A673 (cell line): ENCODE measurements around the gene FURIN. TPM values are rescaled to one million over a fixed set of nuclear protein-coding genes. Genes with fewer than 3 reads are reported as not detected.

ENCODE experiments used
- BruUV-seq: library from RNA; stranded (reverse); fragments of 400-500 nt; replicated peaks from 2 replicates; lab custom pipeline; 2021; lab: Mats Ljungman, UMichigan
- CTCF ChIA-PET: fragments of 300-600 bp; sonication (Branson Sonifier 250); formaldehyde crosslinking; loops from one replicate; lab custom pipeline; 2022; ENCODE audit warnings: antibody characterized with exemption; lab: Charles Lee
- POLR2A ChIA-PET: fragments of 300-600 bp; sonication (Branson Sonifier 250); formaldehyde crosslinking; loops from one replicate; lab custom pipeline; 2022; ENCODE audit warnings: antibody characterized with exemption; ENCODE audit not compliant: low non-redundant PET; lab: Charles Lee
- DNase-seq: peaks from one replicate; pipeline ENCODE4 v3.0.0-alpha.2; 2015; ENCODE audit warnings: low spot score
- H3K27ac ChIP-seq: fragments of 200-600 bp; sonication (generic); 2 replicates; pipeline ENCODE4 v1.5.1; 2016; ENCODE audit warnings: mixed run types, low read depth, mild to moderate bottlenecking, mixed read lengths, antibody characterized with exemption, low read length; ENCODE audit not compliant: poor library complexity, severe bottlenecking
- H3K27me3 ChIP-seq: fragments of 200-600 bp; sonication (generic); replicated peaks from 2 replicates; pipeline ENCODE4 v1.6.1; 2017; ENCODE audit warnings: mixed run types, low read depth, mild to moderate bottlenecking, mixed read lengths, antibody characterized with exemption, low read length; ENCODE audit not compliant: insufficient read depth, poor library complexity
- H3K36me3 ChIP-seq: fragments of 200-600 bp; sonication (generic); 2 replicates; pipeline ENCODE4 v1.6.1; 2016; ENCODE audit warnings: mixed run types, mild to moderate bottlenecking, mixed read lengths, antibody characterized with exemption, low read length; ENCODE audit not compliant: insufficient read depth, poor library complexity, severe bottlenecking
- H3K4me1 ChIP-seq: fragments of 200-600 bp; sonication (generic); 2 replicates; pipeline ENCODE4 v1.6.1; 2017; ENCODE audit warnings: mixed run types, mild to moderate bottlenecking, mixed read lengths, antibody characterized with exemption, low read length; ENCODE audit not compliant: insufficient read depth, poor library complexity, severe bottlenecking
- H3K4me3 ChIP-seq: fragments of 200-600 bp; sonication (generic); 2 replicates; pipeline ENCODE4 v1.5.1; 2016; ENCODE audit warnings: low read depth, mixed run types, mild to moderate bottlenecking, mixed read lengths, low read length; ENCODE audit not compliant: poor library complexity, severe bottlenecking
- H3K9me3 ChIP-seq: fragments of 200-600 bp; sonication (generic); 2 replicates; pipeline ENCODE4 v1.6.1; 2016; ENCODE audit warnings: mixed run types, low read depth, mild to moderate bottlenecking, mixed read lengths, antibody characterized with exemption, low read length; ENCODE audit not compliant: poor library complexity, severe bottlenecking
- EZH2 ChIP-seq: fragments of 200-600 bp; sonication (generic); IDR thresholded peaks from 2 replicates; pipeline ENCODE4 v1.6.1; 2017; ENCODE audit warnings: borderline replicate concordance, low read depth, mild to moderate bottlenecking, mixed read lengths, antibody characterized with exemption, low read length; ENCODE audit not compliant: poor library complexity, severe bottlenecking
- intact Hi-C: fragments of 100-400 bp; cut with micrococcal nuclease; formaldehyde crosslinking; loops from one replicate; pipeline ENCODE4 v1.10.0; 2022; ENCODE audit not compliant: unreplicated experiment
- total RNA-seq: library from RNA; stranded (reverse); gene quantifications from 2 replicates; pipeline ENCODE4 v1.2.3, GENCODE V29; 2021
- TF ChIP-seq, protein P1 (sequence below): fragments of 300-800, 200-600 bp; sonication (generic); conservative IDR thresholded peaks from 2 replicates; pipeline ENCODE4 v1.5.1; 2017; ENCODE audit warnings: low read depth, mild to moderate bottlenecking, antibody characterized with exemption, low read length, moderate library complexity, mixed read lengths

FURIN gene
- total RNA-seq, 1 experiment from 2014 or later, result 63.4 TPM

- ChIA-PET POLR2A (no interaction called here), CTCF (interaction anchor here (0.5 to 0.6 kb wide), 2 partner anchors 236 to 281 kb away, joined by 3 read pairs; no protein-coding TSS in a partner anchor)
- Histone ChIP-seq H3K27me3 (no peaks in the 10 kb centered on the region), H3K27ac (peak within 1 kb of the TSS; percentile 42), H3K36me3 (peaks cover 21% of the 10 kb centered on the region), H3K9me3 (no peaks in the 10 kb centered on the region), H3K4me3 (no peak within 1 kb of the TSS), H3K4me1 (no peaks in the 10 kb centered on the region)
- no TSS peak for BruUV-seq
- intact Hi-C loops, result no loop called here
- DNase-seq, result no peak
- TF ChIP-seq, protein P1, sequence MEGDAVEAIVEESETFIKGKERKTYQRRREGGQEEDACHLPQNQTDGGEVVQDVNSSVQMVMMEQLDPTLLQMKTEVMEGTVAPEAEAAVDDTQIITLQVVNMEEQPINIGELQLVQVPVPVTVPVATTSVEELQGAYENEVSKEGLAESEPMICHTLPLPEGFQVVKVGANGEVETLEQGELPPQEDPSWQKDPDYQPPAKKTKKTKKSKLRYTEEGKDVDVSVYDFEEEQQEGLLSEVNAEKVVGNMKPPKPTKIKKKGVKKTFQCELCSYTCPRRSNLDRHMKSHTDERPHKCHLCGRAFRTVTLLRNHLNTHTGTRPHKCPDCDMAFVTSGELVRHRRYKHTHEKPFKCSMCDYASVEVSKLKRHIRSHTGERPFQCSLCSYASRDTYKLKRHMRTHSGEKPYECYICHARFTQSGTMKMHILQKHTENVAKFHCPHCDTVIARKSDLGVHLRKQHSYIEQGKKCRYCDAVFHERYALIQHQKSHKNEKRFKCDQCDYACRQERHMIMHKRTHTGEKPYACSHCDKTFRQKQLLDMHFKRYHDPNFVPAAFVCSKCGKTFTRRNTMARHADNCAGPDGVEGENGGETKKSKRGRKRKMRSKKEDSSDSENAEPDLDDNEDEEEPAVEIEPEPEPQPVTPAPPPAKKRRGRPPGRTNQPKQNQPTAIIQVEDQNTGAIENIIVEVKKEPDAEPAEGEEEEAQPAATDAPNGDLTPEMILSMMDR, result no peak
- TF ChIP-seq EZH2, result no peak
Observed at GRCh38 chr15:90883976-90884718, 15.8 kb downstream of the FURIN start, which contains the start of gene FES. TSS of gene FES (plus strand) at chr15:90884504. CDS start at chr15:90885046, 542 bp downstream.

DNA sequence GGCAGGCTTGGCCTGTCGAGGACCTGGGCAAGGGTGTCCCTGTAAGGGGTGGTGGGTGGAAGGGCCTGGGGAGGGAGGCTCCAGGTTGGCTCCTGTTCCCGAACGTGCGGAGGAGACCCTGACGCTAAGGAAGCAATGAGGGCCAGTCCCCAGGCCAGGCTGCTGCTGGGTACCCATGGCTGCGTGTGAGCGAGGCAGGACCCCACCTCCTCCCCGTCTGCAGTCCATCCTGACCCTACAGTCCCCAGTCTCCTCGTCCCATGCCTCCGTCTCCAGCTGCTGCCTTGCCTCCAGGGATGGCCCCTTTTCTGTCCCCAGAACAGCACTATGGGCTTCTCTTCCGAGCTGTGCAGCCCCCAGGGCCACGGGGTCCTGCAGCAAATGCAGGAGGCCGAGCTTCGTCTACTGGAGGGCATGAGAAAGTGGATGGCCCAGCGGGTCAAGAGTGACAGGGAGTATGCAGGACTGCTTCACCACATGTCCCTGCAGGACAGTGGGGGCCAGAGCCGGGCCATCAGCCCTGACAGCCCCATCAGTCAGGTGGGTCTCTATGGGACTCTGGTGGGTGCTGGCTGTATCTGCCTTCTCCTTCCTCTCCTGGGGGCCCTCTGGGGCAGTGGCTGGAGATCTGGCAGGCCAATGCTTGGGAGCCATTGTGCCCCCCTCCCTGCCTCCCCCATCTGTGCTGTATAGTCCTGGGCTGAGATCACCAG is 16.5 kb downstream of the FURIN start:
- no peak overlapping the region for H3K27ac ChIP-seq
- CTCF ChIA-PET, result interaction anchor here (0.5 to 2.5 kb wide), 5 partner anchors 10 to 565 kb away, joined by 3 to 17 read pairs (median 3); no protein-coding TSS in a partner anchor
- no peaks in the 10 kb centered on the region for H3K27me3 ChIP-seq
- intact Hi-C loops, result loop anchor here (5.0 kb wide), 2 partner anchors 178 to 398 kb away; no protein-coding TSS in a partner anchor
- H3K4me1 ChIP-seq, result no peaks in the 10 kb centered on the region
- no peaks in the 10 kb centered on the region for H3K9me3 ChIP-seq
- TF ChIP-seq, protein P1, result no peak
- TF ChIP-seq EZH2, result no peak
- POLR2A ChIA-PET, result no interaction called here
- no peak for DNase-seq
- no peak overlapping the region for H3K4me3 ChIP-seq
- peaks cover 16% of the 10 kb centered on the region for H3K36me3 ChIP-seq
- BruUV-seq, result no TSS peak

DNA sequence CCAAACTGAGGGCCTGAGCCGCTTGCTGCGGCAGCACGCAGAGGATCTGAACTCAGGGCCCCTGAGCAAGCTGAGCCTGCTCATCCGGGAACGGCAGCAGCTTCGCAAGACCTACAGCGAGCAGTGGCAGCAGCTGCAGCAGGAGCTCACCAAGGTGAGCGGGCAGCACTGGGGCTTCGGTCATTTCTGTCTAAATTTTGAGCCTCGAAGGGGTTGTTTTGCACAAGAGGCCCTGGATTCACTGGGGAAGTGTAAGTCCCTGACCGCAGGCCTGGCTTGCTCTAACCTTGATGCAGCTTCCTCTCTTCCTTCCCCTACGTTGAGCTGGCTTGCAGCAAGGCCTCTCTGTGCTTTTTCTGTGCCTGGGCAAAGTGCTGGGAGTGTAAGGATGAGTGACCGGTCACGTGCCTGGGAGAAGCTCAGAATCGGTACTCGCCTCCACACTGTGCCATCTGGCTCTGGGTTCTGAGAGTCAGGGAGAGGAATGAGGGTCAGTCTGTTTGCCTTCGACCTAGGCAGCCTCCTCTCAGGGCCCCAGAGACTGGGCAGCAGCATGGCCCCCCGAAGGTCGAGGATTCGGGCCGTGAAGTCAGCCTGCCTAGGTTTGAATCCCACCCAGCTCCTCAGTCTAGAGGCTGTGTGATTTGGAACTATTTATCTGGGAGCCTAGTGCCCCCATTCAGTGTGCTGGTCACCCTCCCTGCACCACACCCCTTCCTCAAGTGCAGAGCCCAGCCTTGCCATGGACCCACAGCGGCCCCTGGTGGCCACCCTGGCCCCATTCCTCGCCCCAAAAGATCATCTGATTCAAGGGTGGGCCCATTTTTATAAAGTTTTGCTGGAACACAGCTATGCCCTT is 17.3 kb downstream of the FURIN start:
- BruUV-seq, result no TSS peak
- H3K4me1 ChIP-seq, result no peaks in the 10 kb centered on the region
- no peak overlapping the region for H3K27ac ChIP-seq
- TF ChIP-seq, protein P1, result peak; percentile 98
- no peak for TF ChIP-seq EZH2
- no peak overlapping the region for H3K4me3 ChIP-seq
- no peaks in the 10 kb centered on the region for H3K9me3 ChIP-seq
- CTCF ChIA-PET, result interaction anchor here (0.5 to 2.5 kb wide), 10 partner anchors 10 to 968 kb away, joined by 3 to 17 read pairs (median 4); partner anchors contain the start of gene BLM
- intact Hi-C loops, result loop anchor here (1.0 to 5.0 kb wide), 4 partner anchors 178 to 565 kb away; no protein-coding TSS in a partner anchor
- H3K27me3 ChIP-seq, result no peaks in the 10 kb centered on the region
- POLR2A ChIA-PET, result no interaction called here
- DNase-seq, result peak; percentile 80
- H3K36me3 ChIP-seq, result peaks cover 11% of the 10 kb centered on the region
